Kidney glomerular epithelial cell (primary cell): ENCODE data around the gene DCTN4.
A peak's percentile ranks its signal among the peaks of the same experiment; 100 is the strongest.

Source experiments
- DNase-seq: peaks from one replicate; lab custom pipeline; 2025; lab: John Stamatoyannopoulos, UW

Gene DCTN4

DNA sequence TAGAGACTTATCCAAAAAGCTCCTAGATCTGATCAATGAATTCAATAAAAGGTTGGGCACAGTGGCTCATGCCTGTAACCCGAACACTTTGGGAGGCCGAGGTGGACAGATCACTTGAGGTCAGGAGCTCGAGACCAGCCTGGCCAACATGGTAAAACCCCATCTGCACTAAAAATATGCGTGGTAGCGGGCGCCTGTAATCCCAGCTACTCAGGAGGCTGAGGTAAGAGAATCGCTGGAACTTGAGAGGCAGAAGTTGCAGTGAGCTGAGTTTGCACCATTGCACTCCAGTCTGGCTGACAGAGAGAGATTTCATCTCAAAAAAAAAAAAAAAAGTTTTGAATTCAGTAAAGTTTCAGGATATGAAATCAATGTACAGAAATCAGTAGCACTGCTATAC is 20.0 kb downstream of the DCTN4 start:
- no peak for DNase-seq

DNA sequence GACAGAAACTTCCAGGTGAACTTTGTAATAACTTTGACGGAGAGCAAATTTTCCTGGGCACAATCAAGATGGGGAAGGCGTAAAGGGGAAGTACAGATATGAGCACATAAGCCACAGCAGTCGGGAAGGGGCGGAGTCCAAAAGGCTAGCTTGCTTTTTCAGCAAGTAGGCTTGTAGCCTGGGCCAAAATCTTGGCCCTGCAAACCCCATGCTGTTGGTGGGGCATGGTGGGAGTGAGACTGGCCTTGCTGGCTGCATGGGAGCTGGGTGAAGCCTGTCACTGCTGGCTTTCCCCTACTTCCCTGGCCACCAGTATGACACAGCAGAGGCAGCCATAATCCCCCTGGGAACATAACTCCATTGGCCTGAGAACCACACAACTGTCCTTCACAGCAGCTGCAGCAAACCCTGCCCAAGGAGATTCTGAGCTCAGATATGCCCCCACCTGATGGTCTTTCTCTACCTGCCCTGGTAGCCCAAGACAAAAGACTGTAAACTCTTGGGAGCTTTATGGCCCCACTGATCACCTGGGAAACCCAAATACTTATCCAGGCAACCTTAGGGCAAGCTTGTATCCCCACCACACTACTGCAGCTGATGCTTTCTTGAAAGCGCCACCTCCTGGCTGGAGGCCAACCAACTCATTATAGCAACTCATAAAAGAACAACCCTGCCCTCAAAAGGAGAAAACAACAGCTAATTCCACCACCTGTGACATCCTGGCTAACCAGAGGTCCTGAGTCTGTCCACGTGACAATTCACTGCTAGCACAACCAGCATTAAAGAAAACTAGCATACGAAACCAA is 24.0 kb downstream of the DCTN4 start:
- no peak for DNase-seq

DNA sequence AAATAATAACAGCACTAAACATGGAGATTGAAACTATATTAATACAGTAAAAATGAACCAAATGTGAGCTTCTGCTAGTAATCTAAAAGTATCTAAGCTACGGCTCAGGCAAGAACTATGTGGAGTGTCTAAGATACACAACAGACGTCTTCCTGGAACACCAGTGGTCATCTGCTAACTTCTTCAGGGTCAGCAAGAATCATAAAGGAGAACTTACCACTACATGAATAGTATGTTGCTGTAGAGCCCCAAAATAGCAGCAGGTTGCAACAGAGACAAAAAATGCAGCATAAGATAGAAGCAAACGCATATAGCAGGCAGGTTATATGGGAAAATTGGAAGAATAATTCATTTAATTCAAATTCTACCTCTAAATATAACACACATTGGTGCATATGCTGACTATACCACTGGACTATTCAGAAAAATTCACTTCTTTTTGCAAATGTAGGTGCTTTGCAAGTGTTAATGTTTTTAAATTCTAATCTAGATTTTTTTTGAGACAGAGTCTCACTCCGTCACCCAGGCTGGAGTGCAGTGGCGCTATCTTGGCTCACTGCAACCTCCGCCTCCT is 27.1 kb downstream of the DCTN4 start:
- DNase-seq, result no peak

DNA sequence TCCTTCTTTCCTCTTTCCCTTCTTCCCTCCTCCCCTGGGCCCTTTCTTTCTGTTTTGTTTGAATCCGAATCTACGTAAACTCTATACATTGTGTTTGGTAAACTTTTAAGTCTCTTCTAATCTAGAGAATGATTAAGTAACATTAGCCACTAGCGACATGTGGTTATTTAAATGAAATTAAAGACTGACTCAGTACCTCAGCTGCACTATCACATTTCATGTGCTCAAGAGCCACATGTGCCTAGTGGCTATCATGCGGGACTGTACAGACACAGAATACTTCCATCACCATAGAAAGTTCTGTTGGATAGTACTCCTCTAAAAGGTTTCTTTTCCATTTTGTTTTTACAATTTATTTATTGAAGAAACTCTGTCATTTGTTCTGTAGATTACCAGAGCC is 29.0 kb downstream of the DCTN4 start:
- no peak for DNase-seq

- no peak for DNase-seq
Measured at GRCh38 chr5:150723845-150724244, 35.0 kb downstream of the DCTN4 start.

- no peak for DNase-seq
Measured at GRCh38 chr5:150710165-150710564, 48.7 kb downstream of the DCTN4 start.

DNA sequence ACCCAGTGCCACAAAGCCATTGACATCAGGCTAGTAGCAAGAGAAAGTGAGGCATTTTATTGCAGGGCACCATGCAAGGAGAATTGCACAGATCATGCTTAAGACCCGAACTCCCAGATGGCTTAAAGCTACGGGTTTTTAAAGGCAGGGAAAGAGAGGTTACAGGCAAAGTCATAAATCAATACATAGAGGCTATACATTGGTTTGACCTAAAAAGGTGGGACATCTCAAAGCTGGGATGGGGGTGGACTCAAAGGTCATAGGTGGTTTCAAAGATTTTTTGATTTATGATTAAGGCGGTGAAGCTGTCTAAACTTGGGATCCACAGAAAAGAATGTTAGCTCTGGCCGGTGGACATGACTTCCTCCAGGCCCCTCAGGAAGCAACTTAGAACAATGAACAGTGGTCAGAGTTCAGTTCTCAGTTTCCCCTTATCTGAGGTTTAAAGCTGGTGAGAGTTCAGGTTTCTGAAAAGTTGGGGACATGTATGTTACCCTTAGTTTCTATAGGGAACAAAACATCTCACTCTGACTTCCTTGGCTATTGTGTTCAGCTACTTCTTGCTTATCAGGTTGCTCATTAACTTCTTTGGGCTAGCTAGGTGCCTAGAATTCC is 51.9 kb downstream of the DCTN4 start:
- DNase-seq, result no peak

DNA sequence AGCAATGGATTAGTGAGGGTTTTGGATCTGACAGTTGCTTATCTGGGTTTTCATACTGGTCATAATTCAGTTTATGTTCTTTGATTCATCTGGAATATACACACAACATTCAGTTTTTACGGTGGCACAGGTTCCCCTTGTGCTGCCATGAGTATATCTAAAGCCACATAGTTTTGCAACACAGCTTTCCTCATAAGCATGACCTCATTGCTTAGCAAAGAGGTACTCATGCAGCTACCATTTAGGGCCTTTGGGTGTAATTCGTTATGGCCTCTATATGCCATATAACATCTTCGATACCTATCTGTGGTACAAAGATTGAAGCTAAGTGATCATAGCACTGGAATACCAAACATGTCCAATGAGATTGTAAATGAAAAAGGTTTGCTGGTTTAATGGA is 55.1 kb downstream of the DCTN4 start:
- DNase-seq, result no peak

- DNase-seq, result peak; percentile 81
Measured at GRCh38 chr5:150700594-150701377, 58.0 kb downstream of the DCTN4 start, which contains the start of gene RBM22. Gene RBM22 (minus strand): TSS chr5:150701062. CDS start chr5:150700985, 77 bp downstream.

DNA sequence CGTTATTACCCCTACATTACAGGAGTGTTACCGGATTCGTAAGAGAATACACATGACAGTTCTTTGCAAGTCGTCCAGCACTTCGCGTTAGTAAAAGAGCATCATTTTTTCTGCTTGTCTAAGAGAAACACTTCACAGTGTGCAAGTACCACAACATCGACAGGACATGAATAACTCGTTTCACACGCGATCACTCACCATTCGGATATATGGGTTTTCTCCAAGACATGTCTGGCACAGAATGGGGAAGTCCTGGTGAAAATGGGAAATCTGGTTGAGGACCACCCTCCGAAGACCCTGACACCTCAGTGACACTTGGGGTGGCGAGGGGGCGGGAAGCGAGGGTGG is 58.6 kb downstream of the DCTN4 start:
- no peak for DNase-seq

- DNase-seq, result peak; percentile 32
Measured at GRCh38 chr5:150694612-150695011, 64.2 kb downstream of the DCTN4 start.

DNA sequence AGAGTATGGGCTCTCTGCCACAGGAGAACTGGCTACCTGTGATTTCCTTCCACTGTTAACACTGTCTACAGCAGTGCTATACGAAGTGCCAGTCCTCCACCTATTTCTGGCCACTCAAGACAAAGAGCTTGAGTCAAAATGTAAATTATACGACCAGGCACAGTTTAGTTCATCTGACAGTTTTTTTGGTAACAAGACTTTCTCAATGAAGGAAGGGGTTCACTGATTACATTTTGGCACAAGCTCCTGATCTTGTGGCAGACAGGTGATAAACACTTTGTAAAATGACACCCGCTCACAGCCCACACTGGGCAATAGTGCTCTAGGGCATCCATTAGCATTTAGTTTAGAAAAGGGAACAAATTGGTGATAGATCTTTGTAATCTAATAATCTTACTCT is 66.5 kb downstream of the DCTN4 start:
- DNase-seq, result no peak

GRCh38 chr5:150690760-150691159 is 68.1 kb downstream of the DCTN4 start:
- DNase-seq, result no peak

DNA sequence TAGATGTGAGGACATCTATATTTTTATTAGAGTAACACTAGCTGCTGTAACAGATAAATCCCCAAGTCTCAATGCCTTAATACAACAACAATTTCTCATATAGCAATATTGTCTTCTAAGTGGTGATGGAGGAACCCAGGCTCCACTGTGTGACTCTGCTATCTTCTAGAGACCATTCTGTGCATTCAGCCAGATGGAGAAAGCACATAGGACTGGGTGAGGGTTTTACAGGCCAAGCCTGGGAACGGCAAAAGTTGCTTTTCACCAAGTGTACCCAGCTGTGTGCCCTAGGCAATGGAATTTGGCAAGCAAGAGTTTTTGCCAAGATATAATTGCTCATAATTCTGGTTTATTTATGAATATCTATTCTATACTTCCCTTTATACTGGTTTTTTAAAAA is 69.7 kb downstream of the DCTN4 start:
- DNase-seq, result no peak

DNA sequence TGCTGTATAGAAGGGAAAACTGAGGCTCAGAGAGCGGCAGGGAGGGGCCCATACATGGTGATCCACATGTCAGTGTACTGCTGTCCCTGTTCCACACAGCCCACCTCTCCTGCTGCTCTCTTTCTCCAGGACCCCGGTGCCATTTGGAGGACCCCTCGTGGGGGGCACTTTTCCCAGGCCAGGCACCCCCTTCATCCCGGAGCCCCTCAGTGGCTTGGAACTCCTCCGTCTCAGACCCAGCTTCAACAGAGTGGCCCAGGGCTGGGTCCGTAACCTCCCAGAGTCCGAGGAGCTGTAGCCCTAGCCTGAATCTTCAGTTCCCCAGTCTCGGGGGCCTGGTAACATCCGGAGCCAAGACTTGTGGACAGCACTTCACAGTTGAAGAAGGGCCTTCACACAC is 82.2 kb downstream of the DCTN4 start:
- DNase-seq, result no peak

- no peak for DNase-seq
Measured at GRCh38 chr5:150675069-150675468, 83.7 kb downstream of the DCTN4 start.

DNA sequence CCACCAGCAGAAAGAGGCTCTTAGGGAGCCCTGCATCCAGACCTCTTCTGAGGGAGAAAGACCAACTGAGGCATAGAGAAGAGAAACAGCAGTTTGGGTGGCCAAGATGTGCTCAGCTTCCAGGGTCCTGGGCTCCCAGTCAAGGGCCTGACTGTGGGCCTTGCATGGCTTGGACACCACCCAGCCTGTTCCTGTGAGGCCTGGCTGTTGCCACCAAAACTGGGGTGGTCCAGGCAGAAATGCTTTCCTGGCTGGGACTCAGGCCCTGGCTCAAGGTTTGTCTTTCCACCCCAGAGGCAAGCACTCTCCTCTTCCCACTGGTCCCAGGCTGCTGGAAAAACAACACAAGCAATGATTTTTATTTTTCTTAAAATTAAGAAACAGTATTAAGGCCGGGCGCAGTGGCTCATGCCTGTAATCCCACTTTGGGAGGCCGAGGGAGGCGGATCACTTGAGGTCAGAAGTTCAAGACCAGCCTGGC is 84.4 kb downstream of the DCTN4 start:
- no peak for DNase-seq

DNA sequence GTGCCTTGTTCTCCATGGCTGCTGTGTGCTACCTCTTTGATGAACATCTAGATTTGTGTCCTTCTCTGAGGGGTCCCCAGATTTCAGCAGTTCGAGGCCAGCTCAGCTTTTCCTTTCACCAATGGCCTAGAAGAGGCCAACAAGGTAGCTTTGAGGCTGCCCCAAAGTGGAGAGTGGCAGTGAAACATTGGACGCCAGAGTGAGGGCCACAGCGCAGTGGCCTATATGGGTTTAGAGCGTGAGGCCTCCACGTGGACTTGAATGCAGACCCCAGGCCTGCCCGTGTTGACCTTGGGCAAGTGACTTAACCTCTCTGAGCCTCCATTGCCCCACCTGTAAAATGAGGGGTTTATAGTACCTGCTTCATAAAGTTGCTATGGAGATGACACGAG is 85.9 kb downstream of the DCTN4 start:
- no peak for DNase-seq

DNA sequence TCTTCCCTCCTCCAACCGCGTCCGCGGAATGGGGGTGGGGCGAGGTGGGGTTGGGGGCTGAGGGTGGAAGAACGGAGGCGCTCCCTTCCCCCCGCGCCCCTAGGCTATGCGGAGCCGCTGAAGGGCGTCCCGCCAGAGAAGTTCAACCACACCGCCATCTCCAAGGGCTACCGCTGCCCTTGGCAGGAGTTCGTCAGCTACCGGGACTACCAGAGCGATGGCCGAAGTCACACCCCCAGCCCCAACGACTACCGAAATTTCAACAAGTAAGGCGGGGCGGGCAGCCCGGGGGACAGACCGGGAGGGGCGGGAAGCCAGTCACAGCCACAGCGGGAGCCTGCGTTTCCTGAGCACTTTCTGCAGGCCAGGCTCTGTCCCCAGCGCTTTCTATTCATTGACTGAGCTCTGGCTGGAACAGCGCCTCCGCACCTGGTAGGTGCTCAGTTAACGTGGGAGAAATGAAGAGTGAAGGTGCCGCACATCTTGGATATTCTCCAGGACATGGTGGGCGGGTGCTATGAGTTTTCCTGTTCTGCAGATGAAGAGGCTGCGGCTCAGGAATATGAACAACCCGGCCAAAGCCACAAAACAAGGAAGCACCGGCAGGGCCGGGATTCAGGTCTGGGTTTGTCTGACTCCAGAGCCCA is 86.5 kb downstream of the DCTN4 start:
- DNase-seq, result no peak

DNA sequence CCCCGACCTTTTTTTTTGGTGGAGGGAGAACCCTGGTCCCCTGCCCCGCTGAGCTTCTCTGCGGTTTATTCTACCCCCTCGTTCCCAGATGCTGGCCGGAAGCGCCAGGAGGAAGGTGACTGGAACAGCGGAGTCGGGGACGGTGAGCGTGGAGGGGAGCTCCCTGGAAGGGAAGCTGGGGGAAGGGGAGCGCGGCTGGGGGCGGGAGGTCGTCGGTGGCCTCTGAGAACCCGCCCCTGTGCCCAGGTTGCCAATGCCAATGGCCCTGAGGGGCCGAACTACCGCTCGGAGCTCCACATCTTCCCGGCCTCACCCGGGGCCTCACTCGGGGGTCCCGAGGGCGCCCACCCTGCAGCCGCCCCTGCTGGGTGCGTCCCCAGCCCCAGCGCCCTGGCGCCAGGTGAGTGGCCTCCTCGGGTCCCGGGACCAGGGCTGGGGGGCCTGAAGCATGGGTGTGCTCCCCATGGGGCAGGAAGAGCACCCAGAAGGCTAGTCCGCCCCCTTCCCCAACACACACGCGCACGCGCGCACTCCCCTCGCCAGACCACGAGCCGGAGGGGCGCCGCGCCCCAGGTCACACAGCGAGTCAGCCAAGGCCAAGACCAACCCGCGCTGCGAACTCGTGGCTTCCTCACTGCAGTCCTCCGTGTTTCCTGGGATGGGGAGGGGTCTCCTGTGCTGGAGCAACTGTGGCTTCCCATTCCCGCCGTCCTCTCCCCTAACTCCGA is 87.1 kb downstream of the DCTN4 start:
- no peak for DNase-seq

DNA sequence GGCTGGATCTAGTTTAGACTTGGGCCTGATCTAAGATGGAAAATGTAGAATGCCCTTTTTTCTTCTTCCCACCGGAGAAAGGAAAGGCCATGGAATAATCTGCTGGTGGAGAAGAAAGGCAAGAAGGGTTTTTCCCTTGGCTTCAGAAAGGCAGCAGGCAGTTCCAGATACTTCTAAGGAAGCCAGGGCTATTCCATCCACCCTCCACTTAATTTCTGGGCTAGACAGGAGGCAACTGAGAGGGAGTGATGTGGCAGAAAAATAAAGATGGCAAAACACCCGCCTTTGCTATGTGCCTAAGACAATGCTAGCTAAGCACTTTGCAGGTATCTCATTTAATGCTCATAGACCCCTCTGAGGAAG is 87.9 kb downstream of the DCTN4 start:
- DNase-seq, result no peak
